ENCODE data around the gene KLC1.

The KLC1 gene

DNA sequence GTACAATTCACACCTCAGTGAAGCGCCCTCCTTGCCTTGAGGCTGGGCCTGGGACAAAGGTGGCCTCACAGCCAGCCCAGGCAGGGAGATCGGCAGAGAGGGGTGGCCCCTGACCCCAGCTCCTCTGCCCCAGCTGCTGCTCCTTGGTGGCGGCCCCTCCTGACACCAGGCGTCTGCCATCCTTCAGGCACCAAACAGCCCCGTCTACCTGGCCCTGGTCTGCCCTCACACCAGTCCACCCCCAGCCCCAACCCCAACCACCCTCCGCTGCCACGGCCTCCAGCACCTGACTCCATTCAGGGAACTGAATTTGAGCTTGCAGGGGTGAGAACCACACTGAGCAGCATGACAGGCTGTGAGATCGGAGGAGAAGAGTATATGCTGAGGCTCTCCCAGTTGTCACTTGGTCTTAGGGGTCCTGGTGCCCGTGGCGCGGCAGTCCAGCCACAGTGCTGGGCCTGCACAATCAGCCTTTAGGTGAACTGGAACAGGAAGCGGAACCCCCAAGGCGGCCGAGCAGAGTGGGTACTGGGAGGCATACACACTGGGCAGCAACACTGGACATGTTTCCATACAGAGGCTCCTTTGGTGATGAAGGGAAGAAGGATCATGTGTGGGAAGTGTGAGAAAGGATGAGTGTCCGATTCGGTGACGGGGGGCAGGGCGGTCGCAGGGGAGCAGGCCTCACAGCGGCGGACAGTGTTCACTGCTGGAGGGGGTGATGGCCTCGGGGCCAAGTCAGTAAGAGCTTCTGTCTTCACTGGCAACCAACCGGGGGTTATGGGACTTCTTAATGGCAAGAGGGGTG, 105.3 kb downstream of the KLC1 start:
- no peak for DNase-seq (ENCODE audit: low read depth in 3 of 3)

DNA sequence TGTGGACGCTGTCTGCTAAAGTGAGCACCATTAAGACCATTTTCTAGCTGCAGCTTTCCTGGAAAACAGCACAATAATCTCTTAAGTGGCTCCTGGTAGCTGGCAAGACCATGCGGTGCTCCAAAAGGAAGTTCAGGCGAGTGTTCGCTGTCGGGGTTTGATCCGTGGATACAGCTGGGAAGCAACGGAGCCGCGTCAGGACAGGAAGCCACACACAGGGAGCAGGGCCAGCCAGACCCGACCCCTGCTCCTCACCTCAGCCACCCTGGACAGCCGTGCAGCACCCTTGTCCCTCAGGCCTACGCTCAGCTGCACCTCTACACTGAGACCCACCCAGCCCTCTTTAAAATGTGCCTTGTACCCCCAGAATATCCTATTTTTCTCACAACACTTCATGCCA, 106.0 kb downstream of the KLC1 start:
- DNase-seq (ENCODE audit: low read depth in 3 of 3), result no peak

DNA sequence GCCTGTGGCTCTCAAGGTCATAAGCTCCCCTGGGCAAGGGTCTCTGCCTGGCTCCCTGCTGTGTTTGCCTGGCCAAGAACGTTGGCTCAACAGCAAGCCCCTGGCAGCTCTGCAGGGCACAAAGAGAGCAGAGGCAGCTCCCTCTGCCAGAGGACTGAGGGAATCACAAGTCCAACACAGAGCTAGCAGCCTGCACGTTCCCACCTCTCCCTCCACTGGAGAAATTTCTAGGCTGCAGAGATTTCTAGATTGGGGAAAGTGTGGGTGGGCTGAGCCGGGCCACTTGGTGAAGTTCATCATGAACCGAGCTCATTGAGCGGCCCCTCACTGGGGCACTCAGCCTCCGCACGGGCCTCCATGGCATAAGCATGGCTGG, 106.4 kb downstream of the KLC1 start:
- DNase-seq (ENCODE audit: low read depth in 3 of 3), result no peak

DNA sequence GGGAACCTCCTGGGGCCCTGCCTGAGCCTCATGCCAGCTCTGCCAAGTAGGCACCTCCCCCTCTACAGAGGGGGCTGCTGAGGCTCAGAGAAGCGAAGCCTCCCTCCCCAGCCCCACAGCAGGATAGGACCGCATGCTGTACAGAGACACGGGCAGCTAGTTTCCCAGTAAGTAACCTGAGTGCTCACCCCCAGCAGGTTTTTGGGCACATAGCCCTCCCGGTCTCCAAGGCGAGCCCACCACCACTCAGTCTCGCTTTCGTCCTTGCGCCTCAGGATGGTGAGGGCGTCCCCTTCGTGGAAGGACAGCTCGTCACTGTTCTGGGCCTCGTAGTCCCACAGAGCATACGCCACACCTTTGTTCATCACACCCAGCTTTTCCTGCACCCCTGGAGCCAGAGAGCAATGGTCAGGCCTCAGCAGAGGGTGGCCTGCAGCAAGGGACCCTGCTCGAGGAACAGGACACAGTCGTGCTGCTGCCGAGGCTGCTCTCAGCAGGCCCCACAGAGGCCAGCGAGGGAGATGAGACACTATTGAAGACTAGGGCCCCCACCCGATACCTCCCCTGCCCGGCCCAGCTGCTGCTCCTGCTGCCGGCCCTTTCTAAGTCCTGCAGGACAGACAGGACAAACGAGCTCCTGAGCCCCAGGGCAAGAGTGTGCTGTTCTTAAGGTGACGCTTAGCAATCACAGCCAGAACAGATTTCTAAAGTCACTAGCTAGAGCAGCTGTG, 107.0 kb downstream of the KLC1 start:
- DNase-seq (ENCODE audit: low read depth in 3 of 3), result no peak

DNA sequence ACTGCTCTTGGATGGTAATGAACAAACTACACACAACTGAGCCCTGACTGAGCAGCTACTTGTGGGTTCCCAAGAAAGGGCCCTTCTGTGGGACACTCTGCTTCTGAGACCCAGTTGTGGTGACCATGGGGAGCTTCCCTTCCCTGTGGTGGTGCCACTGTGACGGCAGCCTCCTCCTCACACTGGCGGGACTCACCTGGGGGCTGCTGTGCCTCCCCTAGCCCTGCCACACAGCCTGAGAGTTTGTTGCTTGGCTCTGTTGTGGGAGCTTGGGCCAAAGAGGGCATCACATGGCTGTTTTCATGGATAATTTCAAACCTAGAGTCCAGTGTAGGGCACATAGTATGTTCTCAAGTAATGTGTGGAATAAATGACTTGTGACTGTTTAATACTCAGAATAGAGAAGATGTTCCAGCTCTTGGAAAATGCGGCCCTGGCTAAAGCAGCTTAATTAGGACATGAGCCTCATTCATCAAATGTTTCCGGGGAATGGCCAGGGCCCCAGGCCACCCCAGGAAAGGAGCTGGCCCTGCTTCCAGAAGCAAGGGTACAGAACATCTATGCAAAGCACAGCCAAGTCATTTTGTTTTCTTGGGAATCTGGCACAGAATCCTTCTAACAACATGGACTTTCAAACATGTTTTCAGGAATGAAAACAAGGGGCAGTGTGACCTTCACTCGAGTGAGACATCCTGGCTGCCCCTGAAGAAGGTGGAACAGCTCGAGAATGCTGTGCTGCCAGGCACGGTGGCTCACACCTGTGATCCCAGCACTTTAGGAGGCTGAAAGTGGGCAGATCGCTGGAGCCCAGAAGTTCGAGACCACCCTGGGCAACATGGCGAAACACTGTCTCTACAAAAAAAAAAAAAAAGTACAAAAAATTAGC, 107.8 kb downstream of the KLC1 start:
- no peak for DNase-seq (ENCODE audit: low read depth in 3 of 3)

DNA sequence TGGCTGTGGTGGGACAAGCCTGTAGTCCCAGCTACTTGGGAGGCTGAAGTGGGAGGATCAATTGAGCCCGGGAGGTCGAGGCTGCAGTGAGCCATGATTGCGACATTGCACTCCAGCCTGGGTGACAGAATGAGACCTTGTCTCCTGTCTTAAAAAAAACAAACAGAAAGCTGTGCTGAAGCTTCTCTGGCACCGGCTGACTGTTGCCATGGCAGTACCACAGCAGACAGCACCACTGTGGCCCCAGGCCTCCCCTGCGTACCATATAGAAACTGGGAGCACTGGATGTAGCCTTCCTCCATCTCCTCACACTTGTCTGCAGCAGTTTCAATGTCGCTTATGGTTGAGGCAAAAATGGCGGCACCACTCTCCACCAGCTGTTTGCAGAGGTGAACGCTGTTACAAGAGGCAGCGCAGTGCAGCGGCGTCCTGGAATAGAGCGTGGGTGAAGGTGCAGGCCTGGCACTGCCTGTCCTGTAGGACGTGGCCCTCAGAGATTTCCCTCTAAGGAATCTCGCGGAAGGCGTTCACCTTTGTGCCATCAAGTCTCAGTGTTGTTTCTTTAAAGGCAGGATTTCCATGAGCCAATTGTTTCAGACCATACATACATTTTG, 108.5 kb downstream of the KLC1 start:
- no peak for DNase-seq (ENCODE audit: low read depth in 3 of 3)

DNA sequence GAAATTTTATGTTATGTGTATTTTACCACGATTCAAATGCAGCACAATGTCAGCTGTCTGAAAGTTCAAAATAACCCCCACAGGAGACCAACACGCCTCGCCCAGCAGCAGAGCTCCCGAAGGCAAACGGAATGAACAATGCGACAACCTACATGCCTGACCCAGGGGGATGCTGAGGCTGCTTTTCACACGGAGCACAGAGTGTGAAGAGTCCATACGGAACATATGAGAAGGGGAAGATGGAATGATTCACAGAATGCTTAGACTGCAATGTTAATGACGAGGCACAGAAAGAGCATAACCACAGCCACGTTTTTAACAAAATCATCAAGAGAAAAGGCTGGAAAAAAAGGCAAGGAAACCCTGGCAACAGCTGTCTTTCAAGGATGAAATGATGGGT, 109.2 kb downstream of the KLC1 start:
- DNase-seq (ENCODE audit: low read depth in 3 of 3), result no peak

DNA sequence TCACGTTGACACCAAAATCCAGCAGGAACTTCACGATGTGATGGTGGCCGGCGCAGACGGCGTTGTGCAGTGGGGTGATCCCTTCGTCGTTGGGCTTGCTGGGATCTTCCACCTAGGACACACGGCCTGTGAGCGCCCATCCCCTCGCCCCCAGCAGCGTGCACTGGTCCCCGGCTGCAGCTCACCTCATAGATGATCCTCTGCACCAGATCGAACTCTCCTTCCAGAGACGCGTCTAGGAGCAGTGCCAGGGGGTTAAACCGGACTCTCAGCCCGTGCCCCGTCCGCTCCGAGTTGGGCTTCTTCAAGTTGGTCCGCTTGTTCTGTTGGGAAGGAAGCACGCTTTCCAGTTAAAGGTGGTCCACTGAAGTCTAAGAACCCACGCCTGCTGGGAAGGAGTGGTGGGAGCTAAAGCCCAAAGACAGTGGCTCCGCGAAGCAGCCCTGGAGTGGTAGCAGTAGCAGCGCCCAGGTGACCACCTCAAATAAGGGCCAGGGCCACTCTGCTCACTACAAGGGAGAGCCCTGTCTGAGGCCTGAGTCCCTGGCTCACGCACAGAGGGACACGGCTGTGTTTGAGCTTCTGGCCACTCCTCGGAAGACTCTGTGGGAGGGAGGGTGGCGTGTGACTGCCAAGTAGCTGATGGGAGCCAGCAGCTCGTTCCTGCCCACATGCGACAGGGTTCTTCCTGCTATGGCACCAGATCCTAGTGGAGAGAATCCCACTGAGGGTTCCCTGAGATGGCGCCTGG, 109.9 kb downstream of the KLC1 start:
- no peak for DNase-seq (ENCODE audit: low read depth in 3 of 3)

DNA sequence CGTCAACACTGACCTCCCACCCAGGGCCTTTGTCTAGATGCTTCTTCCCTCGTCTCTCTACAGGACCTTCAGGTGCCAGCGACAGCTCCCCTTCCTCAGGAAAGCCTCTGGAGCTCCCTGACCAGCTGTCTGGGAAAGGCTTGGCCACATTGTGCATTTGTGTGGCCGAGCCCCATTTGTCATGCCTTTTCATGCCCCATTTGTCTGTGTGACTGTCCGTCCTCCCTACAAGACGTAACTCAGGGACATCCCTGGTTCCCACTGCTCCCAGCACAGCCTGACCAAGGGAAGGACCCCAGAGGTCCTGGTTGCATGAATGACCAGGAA, 110.4 kb downstream of the KLC1 start:
- DNase-seq (ENCODE audit: low read depth in 3 of 3), result no peak

DNA sequence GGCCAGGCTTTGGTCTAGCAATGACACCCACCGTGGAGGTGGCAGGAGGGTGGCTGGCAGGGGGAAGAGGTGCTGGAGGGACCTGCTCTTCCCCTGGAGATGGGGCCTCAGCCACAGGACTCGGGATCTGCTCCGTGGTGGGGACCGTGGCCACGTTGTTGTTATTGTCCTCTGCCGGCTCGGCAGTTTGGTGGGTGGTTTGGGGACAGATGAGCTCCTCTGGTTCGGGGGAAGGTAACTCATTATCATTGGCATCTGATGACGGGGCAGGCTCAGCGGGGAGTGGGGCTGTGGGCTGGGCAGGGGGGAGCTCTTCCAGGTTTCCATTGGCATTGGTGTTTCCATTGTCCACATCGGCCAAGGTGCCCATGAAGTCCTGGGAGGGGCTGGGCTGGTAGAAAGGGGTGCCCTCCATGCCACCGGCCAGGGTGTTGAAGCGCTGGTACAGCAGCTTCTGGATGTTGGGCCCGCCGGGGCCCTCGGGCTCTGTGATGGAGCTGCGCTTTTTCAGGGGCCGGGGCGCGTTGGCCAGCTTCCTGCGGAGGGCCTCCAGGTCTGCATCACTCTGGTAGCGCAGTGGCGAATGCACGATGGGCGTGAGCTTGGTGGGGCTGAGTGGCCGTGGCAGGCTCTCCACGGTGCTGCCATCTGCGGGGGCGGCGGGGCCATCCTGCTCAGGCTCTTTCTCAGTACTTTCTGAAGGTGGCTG, 110.9 kb downstream of the KLC1 start:
- no peak for DNase-seq (ENCODE audit: low read depth in 3 of 3)

DNA sequence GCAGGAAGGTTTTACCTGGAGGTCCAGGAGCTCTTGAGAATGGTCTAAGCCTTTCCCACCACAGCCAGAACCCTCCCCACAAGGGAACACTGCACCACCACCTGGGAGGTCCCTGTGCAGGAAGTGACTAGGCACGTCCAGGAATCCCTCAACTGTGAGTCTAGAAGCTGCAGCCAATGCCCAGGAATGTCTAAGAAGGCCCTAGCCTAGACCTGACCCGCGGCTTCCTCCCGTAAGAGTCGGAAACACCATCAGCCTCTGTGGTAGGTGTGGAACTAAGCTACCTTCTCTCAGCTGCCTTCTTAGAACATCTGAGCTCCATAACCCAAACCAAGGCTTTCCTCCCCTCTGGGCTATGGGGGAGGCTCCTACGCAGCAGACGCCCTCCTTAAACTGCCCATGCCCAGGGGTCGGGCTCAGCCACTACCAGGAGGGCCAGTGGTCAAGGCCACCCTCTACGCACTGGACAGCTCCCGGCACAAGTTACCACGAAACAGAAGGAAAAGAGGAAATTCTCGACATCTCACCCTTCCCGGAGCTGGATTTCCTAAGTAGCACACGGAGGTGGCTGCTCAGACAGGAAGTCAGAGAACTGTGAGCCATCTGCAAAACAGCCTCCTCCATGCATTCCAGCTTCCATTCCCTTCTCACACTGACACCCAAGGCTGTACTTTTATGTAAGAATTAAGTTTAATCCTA, 112.1 kb downstream of the KLC1 start:
- no peak for DNase-seq (ENCODE audit: low read depth in 3 of 3)

DNA sequence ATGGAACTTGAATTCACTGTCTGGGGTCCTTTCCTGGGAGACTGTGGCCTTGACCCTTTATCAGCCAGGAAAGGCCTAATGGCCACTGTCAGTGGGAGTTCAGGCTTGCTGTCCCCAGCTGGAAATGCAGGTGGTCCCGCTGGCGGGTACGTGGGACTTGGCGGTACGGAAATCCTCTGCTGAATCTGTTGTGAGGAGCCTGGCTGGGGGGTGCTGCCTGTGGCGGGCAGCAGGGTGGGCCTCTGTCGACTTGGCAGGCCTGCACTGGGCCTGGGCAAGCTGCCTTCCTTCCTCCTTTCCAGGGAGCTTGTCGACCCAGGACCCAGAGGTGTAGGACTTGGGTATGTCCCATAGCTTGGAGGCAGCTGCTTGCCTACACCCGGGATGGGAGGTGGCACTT, 112.9 kb downstream of the KLC1 start:
- DNase-seq (ENCODE audit: low read depth in 3 of 3), result no peak

DNA sequence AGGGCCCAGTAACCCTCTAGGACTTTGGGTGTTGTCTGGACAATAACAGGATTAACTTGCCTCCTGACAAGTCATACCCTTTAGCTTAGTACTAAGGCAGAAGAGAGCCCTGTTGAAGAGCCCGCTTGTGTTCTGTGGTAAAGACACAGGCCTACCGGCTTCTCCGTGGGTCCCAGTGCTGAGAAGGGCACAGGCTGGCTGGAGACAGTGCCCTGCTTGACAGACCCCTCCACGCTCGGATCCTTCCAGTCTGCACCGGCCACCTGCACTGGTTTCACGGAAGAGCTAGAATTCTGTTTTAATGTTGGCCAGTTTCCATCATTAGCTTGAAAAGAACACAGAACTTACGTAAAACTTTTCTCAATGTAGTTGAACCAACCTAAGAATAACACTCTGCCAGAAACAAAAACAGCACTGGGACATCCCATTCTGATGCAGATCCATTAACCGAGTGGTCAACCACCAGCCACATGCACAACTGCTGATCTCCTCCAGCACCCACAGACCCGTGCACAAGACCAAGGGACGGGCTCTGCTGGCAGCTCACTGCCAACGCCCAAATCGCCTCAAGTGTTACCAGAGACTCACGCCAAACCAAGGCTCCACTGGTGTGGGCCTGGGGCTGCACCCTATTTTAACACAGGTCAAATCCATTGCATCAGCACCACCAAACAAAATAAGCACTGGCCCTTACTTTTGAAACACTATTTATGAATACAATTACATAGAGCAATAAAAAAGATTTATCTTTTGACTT, 113.7 kb downstream of the KLC1 start:
- no peak for DNase-seq (ENCODE audit: low read depth in 3 of 3)

DNA sequence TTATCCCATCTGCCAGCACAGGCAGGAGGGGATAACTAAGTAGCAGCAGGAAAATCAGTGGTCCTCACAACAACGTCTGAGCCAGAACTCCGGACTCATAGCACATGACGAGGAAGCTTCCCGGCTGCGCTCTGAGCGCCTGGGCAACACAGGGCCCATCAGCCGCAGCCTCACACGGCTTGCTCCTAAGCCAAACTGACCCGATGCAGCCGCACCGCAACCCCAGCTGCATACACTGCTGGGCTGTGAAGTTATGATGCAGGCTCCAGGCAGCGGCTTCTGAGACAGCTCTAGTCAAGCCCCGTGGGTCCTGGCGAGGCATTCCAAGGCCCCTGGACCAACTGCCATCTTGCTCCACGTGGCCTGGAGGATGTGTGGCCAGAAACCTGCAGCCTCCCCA, 114.7 kb downstream of the KLC1 start:
- no peak for DNase-seq (ENCODE audit: low read depth in 3 of 3)

DNA sequence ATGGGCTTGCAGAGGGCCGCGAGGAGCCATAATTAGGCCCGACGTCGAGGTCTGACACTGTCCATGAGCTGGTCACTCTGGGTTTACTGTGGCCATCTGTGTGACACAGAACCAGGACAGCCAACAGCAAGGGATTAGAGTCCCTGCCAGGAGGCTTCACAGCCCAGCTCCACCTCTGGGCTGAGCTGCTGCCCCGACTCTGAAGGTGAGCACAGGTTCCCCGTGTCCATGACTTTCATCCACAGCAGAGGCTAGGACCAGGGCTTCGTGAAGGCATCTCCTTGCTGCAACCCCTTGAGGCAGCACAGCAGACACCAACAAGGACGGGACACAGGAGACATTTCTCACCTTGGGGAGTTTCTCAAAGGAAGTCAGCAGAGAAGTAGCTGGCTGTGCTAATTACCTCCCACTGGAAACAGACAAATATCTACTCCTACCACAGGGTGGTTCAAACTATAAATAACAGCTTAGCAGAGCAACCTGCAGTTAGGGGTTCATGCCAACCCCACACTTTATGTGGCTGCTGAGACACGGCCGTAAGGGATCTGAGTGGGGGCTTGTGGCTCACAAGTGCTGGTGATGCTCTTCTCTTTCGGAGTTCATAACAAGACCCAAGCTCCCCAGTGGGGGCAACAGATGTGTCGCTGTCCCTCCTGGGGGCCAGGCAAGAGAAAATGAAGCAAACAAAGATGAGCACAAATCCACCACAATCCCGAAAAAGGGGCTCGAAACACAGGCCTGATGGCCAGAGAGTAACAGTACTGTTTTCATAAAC, 115.8 kb downstream of the KLC1 start:
- DNase-seq (ENCODE audit: low read depth in 3 of 3), result no peak

DNA sequence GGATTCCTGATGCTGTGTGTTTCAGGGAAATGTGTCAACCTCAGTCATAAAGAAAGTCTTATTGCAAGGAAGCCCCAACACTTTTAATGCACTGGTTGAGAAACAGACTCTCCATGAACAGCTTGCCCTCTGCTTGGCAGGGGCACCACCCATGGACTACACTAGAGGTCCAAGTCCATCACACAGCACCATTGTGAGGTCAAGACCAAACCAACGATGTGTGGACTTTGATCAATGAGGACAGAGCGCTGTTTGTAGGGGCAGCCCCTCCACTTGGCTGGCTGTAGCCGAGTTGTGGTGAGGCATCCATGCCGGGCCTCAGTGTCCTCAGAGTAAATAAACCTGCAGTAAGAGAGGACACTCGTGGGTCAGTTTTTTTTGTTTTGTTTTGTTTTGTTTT, 116.4 kb downstream of the KLC1 start:
- DNase-seq (ENCODE audit: low read depth in 3 of 3), result no peak

DNA sequence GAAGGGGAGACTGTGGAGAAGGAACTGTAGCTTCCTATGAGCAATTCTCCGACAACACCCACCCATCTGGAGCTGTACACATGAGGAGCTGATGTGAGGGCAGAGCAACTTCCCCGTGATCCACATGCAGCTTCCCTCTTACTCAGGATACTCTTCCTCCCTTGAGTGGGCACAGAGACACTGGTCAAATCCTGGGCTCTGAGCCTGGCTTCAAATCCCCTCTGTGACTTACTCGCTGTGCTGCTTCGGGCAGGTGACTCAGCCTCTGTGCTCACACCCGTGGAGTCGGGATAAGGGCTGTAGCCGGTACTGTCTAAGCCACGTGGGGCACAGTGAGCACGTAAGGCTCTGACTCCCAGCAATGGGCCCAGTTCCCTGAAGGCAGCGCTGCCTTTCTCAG, 117.7 kb downstream of the KLC1 start:
- no peak for DNase-seq (ENCODE audit: low read depth in 3 of 3)

DNA sequence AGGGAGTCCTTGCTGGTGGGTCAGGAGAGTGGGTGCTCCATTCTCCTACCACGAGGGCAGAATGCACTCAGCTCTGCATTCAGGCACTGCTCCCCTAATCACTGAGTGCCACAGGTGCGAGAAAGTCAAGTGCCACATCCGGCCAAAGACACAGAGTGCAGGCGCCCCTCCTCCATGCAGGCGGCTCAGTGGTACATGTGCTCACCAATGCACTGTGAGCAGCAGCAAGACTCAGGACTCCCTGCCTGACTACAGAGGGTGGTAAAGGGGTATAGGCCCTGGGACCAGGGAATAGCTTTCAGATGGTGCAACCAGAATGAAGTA, 119.5 kb downstream of the KLC1 start:
- DNase-seq (ENCODE audit: low read depth in 3 of 3), result peak; percentile 5 to 44 (median 9)

DNA sequence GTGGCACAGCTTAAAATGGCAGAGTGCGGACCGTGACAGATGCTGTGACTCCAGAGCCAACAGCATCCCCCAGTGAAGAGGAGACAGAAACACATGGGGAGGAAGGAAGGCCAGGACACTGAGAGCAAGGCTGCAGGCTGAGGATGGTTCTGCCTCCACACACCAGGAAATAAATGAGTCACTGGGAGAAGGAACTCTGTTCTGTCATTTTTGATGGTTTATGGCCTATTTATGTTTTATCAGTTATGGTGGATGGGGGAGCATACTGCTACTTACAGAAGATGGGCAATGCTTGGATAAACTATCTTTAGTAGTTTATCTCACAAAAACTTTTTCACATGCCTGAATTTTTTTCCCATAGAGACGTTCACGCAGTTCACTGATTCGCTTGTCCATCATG, 120.4 kb downstream of the KLC1 start:
- no peak for DNase-seq (ENCODE audit: low read depth in 3 of 3)
